Kidney epithelial cell (primary cell): ENCODE measurements around the gene CABLES1. TPM values are rescaled to one million over a fixed set of nuclear protein-coding genes. Genes with fewer than 3 reads are reported as not detected.

Experiments
- DNase-seq: peaks from one replicate; pipeline ENCODE4 v3.0.0-alpha.2; 2010; ENCODE audit warnings: low read depth
- H3K27me3 ChIP-seq: 2 replicates; pipeline ENCODE4 v1.6.0; 2011; ENCODE audit warnings: low read length; ENCODE audit not compliant: control insufficient read depth, insufficient read depth
- H3K36me3 ChIP-seq: 2 replicates; pipeline ENCODE4 v1.5.1; 2011; ENCODE audit warnings: low read length; ENCODE audit not compliant: control insufficient read depth, insufficient read depth
- H3K4me3 ChIP-seq: 2 replicates; pipeline ENCODE4 v1.5.1; 2011; ENCODE audit warnings: low read depth, mild to moderate bottlenecking, control low read depth, low read length
- CTCF ChIP-seq: IDR thresholded peaks from 2 replicates; pipeline ENCODE4 v1.5.1; 2011; ENCODE audit warnings: mild to moderate bottlenecking, moderate library complexity, low read length, control low read depth, inconsistent platforms; ENCODE audit not compliant: insufficient read depth, poor library complexity, severe bottlenecking
- total RNA-seq: library from RNA; depleted of rRNA; stranded (reverse); fragments of >200 nt; gene quantifications from 2 replicates; pipeline ENCODE4 v1.2.3, GENCODE V29; 2015

Gene CABLES1
- total RNA-seq, 1 donor from 2014 or later, result 9.6 TPM

- no peaks in the 10 kb centered on the region for H3K27me3 ChIP-seq
- no peak for TF ChIP-seq CTCF
- no peak overlapping the region for H3K4me3 ChIP-seq
- DNase-seq, result no peak
- no peaks in the 10 kb centered on the region for H3K36me3 ChIP-seq
Observed at GRCh38 chr18:23171581-23172156, 36.4 kb downstream of the CABLES1 start.

- Histone ChIP-seq H3K4me3 (no peak overlapping the region), H3K36me3 (no peaks in the 10 kb centered on the region)
- no peak for TF ChIP-seq CTCF
Observed at GRCh38 chr18:23172591-23173380, 37.5 kb downstream of the CABLES1 start.

GRCh38 chr18:23173912-23174311 is 38.6 kb downstream of the CABLES1 start:
- Histone ChIP-seq H3K27me3 (no peaks in the 10 kb centered on the region), H3K4me3 (no peak overlapping the region), H3K36me3 (no peaks in the 10 kb centered on the region)
- no peak for DNase-seq
- no peak for TF ChIP-seq CTCF

More at GRCh38 chr18:23172591-23173380, 37.5 kb downstream of the CABLES1 start:
- H3K27me3 ChIP-seq, result no peaks in the 10 kb centered on the region
- no peak for DNase-seq

- Histone ChIP-seq H3K36me3 (no peaks in the 10 kb centered on the region), H3K27me3 (no peaks in the 10 kb centered on the region), H3K4me3 (no peak overlapping the region)
- no peak for TF ChIP-seq CTCF
- no peak for DNase-seq
Observed at GRCh38 chr18:23176701-23177432, 41.6 kb downstream of the CABLES1 start.

GRCh38 chr18:23177433-23178072 is 42.3 kb downstream of the CABLES1 start:
- Histone ChIP-seq H3K27me3 (no peaks in the 10 kb centered on the region), H3K4me3 (no peak overlapping the region), H3K36me3 (no peaks in the 10 kb centered on the region)
- TF ChIP-seq CTCF, result no peak
- no peak for DNase-seq
